IPS DF 19.7 (cell line): ENCODE results near the gene VAX1.
A peak's percentile ranks its signal among the peaks of the same experiment; 100 is the strongest.

Experiments
- DNase-seq: peaks from one replicate; pipeline ENCODE4 v3.0.0-alpha.2; 2013; ENCODE audit warnings: low read depth, low spot score

VAX1 gene

GRCh38 chr10:117163954-117164548 is 26.0 kb upstream of the VAX1 start:
- DNase-seq: no peak

- DNase-seq: no peak
These were observed 25.2 kb upstream of the VAX1 start for GRCh38 chr10:117163061-117163953.

- DNase-seq: no peak
These were observed 24.3 kb upstream of the VAX1 start for GRCh38 chr10:117162093-117163060.

GRCh38 chr10:117161386-117162033 is 23.4 kb upstream of the VAX1 start:
- no peak for DNase-seq

GRCh38 chr10:117160567-117160966 is 22.5 kb upstream of the VAX1 start:
- DNase-seq: no peak

GRCh38 chr10:117159390-117159789 is 21.3 kb upstream of the VAX1 start:
- DNase-seq: peak; percentile 86

- no peak for DNase-seq
These were observed 20.2 kb upstream of the VAX1 start for GRCh38 chr10:117158297-117158696.

- DNase-seq: no peak
These were observed 14.6 kb upstream of the VAX1 start for GRCh38 chr10:117152668-117153067.

GRCh38 chr10:117148284-117148683 is 10.2 kb upstream of the VAX1 start:
- DNase-seq: no peak

GRCh38 chr10:117145019-117145418 is 6.9 kb upstream of the VAX1 start:
- no peak for DNase-seq

- DNase-seq: no peak
These were observed 5.2 kb upstream of the VAX1 start for GRCh38 chr10:117143103-117143823.

GRCh38 chr10:117140525-117140902 is 2.4 kb upstream of the VAX1 start:
- no peak for DNase-seq

- no peak for DNase-seq
These were observed 1.8 kb upstream of the VAX1 start for GRCh38 chr10:117139581-117140524.

- DNase-seq: no peak
These were observed 939 bp upstream of the VAX1 start for GRCh38 chr10:117138838-117139580.

GRCh38 chr10:117137031-117137910 is 799 bp downstream of the VAX1 start:
- no peak for DNase-seq

- no peak for DNase-seq
These were observed 1.6 kb downstream of the VAX1 start for GRCh38 chr10:117136391-117136975.

- no peak for DNase-seq
These were observed 2.5 kb downstream of the VAX1 start for GRCh38 chr10:117135480-117136140.
